Astrocyte (in vitro differentiated cells and primary cell): ENCODE measurements around the gene C2CD4B.

Source experiments
- EZH2 ChIP-seq: IDR thresholded peaks from 2 replicates; pipeline ENCODE4 v1.6.1; 2012; ENCODE audit warnings: mild to moderate bottlenecking, low read length, inconsistent platforms; ENCODE audit not compliant: insufficient read depth
- TF ChIP-seq, protein P1 (sequence below): IDR thresholded peaks from 2 replicates; pipeline ENCODE4 v1.5.1; 2011; ENCODE audit warnings: low read depth, mild to moderate bottlenecking, inconsistent platforms, low read length, moderate library complexity; ENCODE audit not compliant: insufficient read depth

DNA sequence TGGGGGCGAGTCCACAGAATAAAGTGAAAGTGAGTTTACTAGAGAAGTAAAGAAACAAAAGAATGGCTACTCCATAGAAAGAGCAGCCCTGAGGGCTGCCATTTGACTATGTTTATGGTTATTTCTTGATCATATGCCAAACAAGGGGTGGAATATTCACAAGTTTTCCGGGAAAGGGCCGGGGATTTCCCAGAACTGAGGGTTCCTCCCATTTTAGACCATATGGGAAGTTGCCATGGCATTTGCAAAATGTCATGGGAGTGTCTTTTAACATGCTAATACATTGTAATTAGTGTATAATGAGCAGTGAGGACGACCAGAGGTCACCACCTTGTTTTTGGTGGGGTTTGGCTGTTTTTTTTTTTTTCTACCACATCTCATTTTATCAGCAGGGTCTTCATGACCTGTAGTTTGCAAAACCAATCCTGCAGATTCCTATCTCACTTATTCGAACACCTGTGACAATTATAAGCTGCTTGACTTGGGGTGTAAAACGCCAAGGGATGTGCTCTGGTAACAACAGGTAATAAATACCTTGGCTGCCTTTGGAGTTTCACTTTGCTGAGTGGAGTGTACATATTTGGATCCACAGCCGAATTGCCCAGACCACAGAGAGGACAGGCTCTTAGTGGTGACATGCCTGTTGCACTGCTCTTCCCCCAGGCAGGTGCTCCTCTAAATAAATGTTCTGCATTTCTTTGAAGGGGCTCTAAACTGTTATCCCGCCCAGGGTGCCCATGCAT, 43.6 kb downstream of the C2CD4B start:
- no peak for TF ChIP-seq EZH2
- TF ChIP-seq, protein P1, sequence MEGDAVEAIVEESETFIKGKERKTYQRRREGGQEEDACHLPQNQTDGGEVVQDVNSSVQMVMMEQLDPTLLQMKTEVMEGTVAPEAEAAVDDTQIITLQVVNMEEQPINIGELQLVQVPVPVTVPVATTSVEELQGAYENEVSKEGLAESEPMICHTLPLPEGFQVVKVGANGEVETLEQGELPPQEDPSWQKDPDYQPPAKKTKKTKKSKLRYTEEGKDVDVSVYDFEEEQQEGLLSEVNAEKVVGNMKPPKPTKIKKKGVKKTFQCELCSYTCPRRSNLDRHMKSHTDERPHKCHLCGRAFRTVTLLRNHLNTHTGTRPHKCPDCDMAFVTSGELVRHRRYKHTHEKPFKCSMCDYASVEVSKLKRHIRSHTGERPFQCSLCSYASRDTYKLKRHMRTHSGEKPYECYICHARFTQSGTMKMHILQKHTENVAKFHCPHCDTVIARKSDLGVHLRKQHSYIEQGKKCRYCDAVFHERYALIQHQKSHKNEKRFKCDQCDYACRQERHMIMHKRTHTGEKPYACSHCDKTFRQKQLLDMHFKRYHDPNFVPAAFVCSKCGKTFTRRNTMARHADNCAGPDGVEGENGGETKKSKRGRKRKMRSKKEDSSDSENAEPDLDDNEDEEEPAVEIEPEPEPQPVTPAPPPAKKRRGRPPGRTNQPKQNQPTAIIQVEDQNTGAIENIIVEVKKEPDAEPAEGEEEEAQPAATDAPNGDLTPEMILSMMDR: no peak
